HL-60 (cell line): Measurements from ENCODE around the gene IL13.

Source experiments
- DNase-seq, 2 experiments: peaks; one replicate each; pipeline ENCODE4 v3.0.0-alpha.2; 2010 to 2020; ENCODE audit warnings: low read depth in 1 of 2, low spot score in 1 of 2
- H3K27ac ChIP-seq: fragments of 250-450 bp; sonication (Bioruptor Pico); replicated peaks from 2 replicates; pipeline ENCODE4 v1.5.1; 2020; ENCODE audit warnings: mild to moderate bottlenecking, moderate library complexity
- H3K27me3 ChIP-seq: fragments of 250-450 bp; sonication (Bioruptor Pico); 2 replicates; pipeline ENCODE4 v1.5.1; 2021; ENCODE audit warnings: mild to moderate bottlenecking, moderate library complexity; ENCODE audit not compliant: insufficient read depth, poor library complexity, severe bottlenecking
- H3K4me3 ChIP-seq: replicated peaks from 2 replicates; pipeline ENCODE4 v1.5.1; 2011; ENCODE audit warnings: mild to moderate bottlenecking, control low read depth, low read length; ENCODE audit not compliant: insufficient read depth
- GABPA ChIP-seq: IDR thresholded peaks from 2 replicates; pipeline ENCODE4 v1.6.1; 2012; ENCODE audit warnings: low read depth
- POLR2AphosphoS5 ChIP-seq: IDR thresholded peaks from 2 replicates; pipeline ENCODE4 v1.6.1; 2012; ENCODE audit warnings: low read depth
- REST ChIP-seq: IDR thresholded peaks from 2 replicates; pipeline ENCODE4 v1.6.1; 2012; ENCODE audit warnings: low read depth; ENCODE audit not compliant: insufficient replicate concordance
- SPI1 ChIP-seq: IDR thresholded peaks from 2 replicates; pipeline ENCODE4 v1.6.1; 2012; ENCODE audit warnings: low read depth, mild to moderate bottlenecking, borderline replicate concordance
- TF ChIP-seq, protein P1 (sequence below): IDR thresholded peaks from one replicate; pipeline ENCODE4 v1.5.1; 2011; ENCODE audit warnings: low read length, control low read depth, inconsistent platforms; ENCODE audit not compliant: insufficient read depth

IL13 gene

GRCh38 chr5:132664696-132665209 is 6.8 kb downstream of the IL13 start:
- H3K27ac ChIP-seq: no peak overlapping the region
- TF ChIP-seq SPI1 (no peak), REST (no peak), POLR2AphosphoS5 (no peak), GABPA (no peak)
- TF ChIP-seq, protein P1, sequence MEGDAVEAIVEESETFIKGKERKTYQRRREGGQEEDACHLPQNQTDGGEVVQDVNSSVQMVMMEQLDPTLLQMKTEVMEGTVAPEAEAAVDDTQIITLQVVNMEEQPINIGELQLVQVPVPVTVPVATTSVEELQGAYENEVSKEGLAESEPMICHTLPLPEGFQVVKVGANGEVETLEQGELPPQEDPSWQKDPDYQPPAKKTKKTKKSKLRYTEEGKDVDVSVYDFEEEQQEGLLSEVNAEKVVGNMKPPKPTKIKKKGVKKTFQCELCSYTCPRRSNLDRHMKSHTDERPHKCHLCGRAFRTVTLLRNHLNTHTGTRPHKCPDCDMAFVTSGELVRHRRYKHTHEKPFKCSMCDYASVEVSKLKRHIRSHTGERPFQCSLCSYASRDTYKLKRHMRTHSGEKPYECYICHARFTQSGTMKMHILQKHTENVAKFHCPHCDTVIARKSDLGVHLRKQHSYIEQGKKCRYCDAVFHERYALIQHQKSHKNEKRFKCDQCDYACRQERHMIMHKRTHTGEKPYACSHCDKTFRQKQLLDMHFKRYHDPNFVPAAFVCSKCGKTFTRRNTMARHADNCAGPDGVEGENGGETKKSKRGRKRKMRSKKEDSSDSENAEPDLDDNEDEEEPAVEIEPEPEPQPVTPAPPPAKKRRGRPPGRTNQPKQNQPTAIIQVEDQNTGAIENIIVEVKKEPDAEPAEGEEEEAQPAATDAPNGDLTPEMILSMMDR: no peak
- DNase-seq: no peak

DNA sequence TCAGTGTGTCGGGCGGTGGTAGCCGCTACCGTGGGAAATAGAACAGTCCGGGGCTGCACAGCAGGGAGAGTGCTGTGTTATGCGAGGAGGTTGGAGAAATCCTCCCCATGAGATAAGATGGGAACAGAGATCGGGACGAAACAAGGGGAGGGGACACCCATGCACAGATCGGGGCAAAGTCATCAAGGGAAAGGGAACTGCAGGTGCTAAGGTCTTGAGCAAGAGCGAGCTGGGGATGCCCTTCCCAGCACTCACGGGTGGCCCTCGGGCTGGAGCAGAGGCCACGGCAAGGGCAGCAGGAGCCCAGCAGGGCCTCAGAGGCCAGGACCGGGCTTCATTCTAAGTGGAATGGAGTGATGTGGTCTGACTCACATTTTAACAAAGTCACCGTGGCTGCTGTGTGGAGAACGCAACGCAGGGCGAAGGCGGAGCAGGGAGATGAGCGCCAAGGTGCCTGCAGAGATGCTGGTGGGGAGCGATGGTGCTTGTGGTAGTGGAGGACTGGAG is 7.7 kb downstream of the IL13 start:
- TF ChIP-seq, protein P1: no peak
- TF ChIP-seq REST (no peak), GABPA (no peak)
- Histone ChIP-seq H3K27me3 (no peaks in the 10 kb centered on the region), H3K27ac (no peak overlapping the region), H3K4me3 (no peak overlapping the region)
- DNase-seq: no peak

More at GRCh38 chr5:132664696-132665209, 6.8 kb downstream of the IL13 start:
- Histone ChIP-seq H3K4me3 (no peak overlapping the region), H3K27me3 (no peaks in the 10 kb centered on the region)

DNA sequence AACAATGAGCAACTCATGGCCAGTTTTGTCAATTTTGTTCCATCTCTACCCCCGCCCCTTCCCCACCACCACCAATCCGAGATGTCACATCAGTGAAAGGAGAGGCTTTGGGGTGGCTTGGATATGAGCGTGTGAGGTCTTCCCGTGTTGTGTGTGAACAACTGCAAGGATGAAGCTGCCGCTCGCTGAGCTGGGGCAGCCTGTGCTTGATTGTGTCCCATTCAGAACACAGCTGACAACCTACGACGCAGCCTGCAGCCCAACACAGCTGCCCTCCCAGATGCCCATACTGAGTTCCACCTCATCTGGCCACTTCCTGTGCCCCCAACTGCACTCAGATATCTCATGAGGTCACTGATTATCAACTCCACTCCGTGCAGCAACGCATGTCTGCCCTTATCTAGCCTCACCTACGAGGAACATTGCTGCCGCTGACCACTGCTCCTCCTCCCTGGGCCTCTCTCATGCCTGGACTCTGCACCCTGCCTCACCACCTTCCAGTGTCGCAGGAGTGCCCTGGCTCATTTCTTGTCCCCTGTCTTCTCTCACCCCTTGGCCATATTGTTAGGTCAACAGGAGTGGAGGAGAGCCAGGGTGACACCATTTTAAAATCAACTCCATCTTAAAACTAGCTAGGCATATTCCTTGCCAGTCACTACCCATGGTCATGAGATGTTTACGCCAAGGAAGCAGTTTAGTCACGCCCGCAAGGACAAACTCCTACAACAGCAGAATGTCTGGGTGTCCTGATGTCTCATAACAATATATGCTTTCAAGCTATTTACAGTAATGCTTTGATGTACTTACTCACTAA is 8.5 kb downstream of the IL13 start:
- TF ChIP-seq SPI1: no peak
- no peak for TF ChIP-seq POLR2AphosphoS5
- TF ChIP-seq REST: no peak
- no peak for TF ChIP-seq GABPA
- TF ChIP-seq, protein P1: no peak
- Histone ChIP-seq H3K27me3 (no peaks in the 10 kb centered on the region), H3K27ac (no peak overlapping the region), H3K4me3 (no peak overlapping the region)
- no peak for DNase-seq
